NCI-H146 (cell line): ENCODE measurements around the gene HSPB2.
"Not testable (repeated sequence)": the region's sequence is repeated elsewhere in the genome, so short reads cannot be mapped to it uniquely, and the experiment has no call there.

Experiments used
- DNase-seq: peaks from one replicate; lab custom pipeline; 2025; lab: John Stamatoyannopoulos, UW

Gene HSPB2, protein sequence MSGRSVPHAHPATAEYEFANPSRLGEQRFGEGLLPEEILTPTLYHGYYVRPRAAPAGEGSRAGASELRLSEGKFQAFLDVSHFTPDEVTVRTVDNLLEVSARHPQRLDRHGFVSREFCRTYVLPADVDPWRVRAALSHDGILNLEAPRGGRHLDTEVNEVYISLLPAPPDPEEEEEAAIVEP

DNA sequence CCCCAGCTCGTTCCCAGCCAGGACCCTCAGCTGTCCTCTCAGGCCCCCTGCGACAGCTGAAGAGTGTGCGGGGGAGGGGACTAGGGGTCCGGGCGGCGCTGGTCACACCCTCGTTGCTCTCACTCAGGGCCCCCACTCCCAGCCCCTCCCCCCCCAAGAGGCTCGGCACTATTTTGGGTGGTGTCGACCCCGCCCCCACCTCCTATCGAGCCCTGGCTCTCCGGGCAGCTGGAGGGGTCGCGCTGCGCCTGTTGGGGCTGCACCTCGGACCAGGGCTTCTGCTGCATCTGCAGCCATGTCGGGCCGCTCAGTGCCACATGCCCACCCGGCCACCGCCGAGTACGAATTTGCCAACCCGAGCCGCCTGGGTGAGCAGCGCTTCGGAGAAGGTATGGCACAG, at the start of gene HSPB2:
TSS of gene HSPB2 (plus strand) at position 200 of the 400 bp plus-strand sequence. CDS start at position 296, 96 bp downstream.
- DNase-seq, result no peak

GRCh38 chr11:111870113-111870512, 42.4 kb upstream of the HSPB2 start:
- DNase-seq, result no peak

GRCh38 chr11:111870522-111870885, 42.0 kb upstream of the HSPB2 start:
- no peak for DNase-seq

DNA sequence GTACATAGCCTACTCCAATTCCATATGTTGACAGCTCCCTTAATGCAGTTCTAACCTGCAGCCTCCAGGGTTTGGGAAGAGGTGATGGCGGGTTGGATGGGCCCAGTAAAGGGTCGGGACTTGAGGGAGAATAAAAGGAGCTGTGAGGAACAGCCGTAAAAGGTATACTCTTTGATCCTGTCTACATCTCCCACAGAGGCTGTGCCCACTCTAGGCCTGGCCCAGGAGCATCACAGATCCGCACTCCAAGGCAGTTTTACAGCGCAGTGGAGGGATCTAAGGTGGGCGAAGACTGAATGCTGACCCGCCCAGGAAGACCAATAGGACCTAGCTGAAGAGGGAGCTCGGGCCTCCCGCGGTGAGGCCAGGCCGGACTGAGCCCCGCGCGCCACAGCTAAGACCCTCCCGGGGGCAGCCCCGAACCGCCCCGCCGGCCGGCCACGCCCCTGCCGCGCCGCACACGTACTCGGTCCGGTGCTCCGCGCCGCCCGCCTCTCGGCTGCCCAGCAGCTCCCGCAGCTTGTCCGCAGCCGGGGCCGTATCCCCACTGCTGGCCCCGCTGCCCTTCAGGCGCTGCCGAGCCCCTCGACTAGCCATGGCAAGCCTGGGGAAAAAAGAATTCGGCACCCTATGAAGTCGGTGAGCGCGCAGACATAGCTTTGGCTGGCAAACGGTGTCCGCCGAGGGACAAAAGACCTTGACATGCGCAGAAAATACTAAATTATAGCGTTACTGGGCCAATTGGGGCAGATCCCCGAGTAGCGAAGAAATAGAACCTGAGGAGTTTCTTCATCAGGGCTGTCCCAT, 41.4 kb upstream of the HSPB2 start, which contains the start of gene ALG9:
TSS of gene ALG9 (minus strand) at position 696 of the 807 bp plus-strand sequence. CDS start at position 597, 99 bp downstream.
- peak; percentile 83 for DNase-seq

- DNase-seq, result no peak
These were observed 40.8 kb upstream of the HSPB2 start for GRCh38 chr11:111871693-111872161.

DNA sequence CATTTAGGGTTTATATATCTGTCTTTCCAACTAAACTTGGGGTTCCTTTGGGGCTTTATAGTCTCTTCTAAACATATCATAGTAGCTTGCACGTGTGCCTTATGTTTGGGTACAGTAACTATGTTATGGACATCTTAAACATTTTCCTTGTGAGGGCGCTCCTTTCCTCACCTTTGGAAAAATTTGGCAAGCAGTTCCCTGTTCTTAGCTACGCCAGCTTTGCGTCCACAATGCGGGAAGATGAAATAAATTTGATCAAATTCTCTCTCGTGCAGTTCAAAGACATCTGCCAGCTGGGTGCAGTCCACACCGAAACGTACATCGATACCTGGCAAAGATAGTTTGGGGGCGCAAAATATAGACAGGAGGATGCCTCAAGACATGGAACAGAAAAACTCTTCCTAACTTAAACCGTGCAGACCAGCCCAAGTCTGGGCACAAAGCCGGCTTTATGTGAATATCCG, 34.1 kb upstream of the HSPB2 start:
- DNase-seq, result peak; percentile 60

DNA sequence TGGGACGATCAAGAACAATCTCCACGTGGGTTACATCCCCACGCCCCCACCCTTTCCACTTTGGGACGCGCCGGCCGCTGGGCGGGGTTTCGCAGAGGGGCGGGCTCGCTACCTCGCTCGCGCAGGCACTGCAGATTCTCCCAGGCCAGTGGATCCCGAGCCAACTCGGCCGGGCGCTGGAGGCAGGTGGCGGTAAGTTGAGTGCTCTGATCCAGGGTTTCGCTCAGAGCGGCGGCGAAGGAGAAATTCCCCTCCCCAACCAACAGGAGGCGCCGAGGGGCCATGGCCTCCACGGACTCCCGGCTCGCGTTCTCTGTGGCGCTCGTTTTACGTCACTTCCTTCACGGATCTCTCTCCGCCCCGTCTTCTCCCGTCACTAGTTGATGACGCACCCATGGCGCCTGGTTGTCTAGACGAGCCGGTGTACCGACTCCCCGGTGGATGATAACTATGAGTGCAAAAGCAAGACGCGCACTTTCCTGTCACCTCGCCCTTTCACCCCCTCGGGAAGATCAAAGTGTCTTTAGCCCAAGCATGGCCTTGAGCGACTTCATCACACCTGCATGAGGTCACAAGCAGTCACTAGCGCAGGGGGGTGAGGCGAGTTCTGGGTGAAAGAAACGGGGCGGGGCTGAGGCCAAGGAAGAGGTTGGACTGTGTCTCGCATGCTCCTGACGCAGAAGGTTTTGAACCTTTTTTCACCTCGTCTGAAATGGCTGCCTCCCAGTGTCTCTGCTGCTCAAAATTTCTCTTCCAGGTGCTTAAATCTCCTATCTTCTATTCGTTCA, 33.5 kb upstream of the HSPB2 start, which contains the start of the genes CFAP68 and FDXACB1:
TSS of gene CFAP68 (plus strand) at position 693 of the 788 bp plus-strand sequence. CDS start at position 713, 20 bp downstream.
TSS of gene FDXACB1 (minus strand) at position 317 of the 788 bp plus-strand sequence. CDS start at position 284, 33 bp downstream.
- peak; percentile 97 for DNase-seq

- DNase-seq, result no peak
These were observed 32.9 kb upstream of the HSPB2 start for GRCh38 chr11:111879637-111879960.

- DNase-seq, result no peak
These were observed 30.3 kb upstream of the HSPB2 start for GRCh38 chr11:111882202-111882601.

GRCh38 chr11:111885053-111885452, 27.5 kb upstream of the HSPB2 start:
- not testable (repeated sequence) for DNase-seq

DNA sequence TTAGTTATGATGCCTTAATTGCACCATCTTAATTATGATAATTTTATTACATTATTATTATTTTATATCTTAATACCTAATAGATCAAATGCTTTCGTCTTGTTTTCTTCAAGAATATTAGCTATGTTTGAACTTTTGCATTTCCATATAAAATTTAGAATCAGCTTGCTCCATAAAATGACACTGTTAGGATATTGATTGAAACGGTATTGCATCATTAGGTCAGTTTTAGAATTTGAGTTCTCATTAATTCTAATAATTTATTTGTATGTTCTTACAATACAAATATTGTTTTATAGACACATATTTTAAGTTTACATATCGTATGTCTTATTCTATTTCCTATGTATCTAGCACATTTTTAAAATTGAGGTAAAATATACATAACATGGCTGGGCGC, 26.5 kb upstream of the HSPB2 start:
- no peak for DNase-seq

GRCh38 chr11:111886844-111887243, 25.7 kb upstream of the HSPB2 start:
- DNase-seq, result no peak

GRCh38 chr11:111905411-111905810, 7.1 kb upstream of the HSPB2 start:
- no peak for DNase-seq

DNA sequence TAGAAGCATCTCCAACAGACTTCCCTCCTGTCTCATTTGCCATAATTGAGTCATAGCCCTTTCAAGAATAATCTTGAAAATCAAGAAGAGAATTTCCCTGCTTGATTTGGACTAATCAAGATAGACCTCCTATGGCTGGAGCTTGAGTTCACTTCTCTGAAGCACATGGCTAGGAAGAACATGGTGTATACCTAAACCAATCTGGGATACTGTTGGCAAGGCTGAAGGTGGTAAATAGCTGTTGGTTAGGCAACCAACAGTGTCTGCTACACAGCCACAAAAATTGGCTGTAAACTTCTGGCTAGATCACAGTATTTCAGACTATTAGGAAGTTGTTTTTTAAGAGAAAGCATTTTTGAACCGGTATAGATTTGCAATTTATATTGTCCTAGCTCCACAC, 5.9 kb upstream of the HSPB2 start:
- no peak for DNase-seq

DNA sequence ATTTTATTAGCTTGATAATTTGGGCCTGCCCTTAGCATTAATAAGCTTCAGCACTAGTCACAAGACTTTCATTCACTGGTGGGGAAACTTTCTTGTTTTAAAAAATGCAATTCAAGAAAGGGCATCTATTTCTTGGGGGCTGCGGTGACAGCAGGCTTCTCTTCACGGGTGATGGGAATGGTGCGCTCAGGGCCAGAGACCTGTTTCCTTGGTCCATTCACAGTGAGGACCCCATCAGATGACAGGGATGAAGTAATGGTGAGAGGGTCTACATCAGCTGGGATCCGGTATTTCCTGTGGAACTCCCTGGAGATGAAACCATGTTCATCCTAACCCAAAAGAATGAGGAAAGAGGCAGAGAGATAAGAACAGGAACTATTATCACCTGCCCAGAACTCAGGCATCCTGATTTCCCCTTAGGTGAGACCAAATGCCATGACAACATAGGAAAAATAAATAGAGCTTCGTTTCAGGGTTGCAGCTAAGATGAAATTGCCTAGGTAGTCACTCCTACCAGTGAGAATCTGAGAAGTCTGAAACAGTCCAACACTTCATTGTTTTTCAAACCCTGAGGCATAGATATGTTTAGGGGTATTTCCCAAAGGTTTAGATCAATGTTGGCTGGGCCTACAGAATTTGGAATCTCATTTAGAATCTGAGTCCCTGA, 3.8 kb upstream of the HSPB2 start:
- DNase-seq, result no peak

DNA sequence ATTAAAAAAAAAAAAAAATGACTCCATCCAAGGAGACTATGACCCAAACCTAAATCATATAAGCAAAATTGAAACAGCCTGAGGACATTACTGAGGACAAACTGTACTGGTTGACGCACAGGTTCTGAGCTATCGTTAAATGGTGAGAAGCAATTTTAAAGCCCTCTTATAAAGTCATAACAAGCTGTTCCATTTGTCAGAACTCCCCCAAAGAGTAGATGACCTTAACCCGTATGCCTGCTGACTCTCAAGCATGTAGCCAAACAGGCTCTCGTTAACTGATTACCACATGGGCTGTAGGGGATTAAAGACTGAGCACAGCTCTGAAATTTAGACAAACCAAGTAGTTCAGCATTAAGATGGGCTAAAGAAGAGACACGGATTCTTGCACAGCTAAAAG, 3.2 kb upstream of the HSPB2 start:
- no peak for DNase-seq

GRCh38 chr11:111910676-111911562, 1.6 kb upstream of the HSPB2 start:
- no peak for DNase-seq

DNA sequence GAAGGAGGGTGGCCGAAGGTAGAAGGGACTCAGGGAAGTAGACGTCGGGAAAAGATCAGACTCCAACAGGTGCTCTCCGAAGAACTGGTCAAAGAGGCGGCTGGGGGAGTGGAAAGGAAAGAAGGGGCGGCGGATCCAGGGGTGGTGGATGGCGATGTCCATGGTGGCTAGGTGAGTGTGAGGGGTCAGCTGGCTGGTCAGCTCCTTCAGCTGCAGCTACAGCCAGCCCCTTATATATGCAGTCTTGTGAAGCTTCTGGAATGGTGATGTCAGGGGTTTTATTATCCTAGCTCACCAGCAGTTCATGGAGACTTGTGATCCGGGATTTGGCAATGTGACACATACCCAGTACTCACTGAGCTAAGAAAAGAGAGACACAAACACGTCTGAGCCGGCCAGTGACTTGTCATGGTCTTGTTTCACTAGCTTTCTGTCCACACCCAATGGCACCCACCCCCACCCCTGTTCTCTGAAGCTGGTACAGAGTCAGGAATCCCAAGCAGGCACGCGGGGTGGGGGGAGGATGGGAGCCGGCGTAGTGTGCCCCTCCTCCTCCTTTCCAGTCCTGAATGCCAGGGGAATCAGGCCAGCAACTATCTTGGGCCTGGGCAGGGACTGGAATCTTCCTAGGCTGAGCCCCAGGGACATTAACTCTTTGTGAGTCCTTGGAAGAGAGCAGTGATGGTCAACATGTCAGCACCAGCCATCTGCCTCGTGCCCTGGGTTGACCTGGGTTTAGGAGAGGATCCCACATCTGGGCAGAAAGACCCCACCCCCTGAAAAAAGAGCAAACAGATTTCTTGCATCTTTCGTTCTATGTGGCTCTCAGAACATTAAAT, 752 bp upstream of the HSPB2 start, which contains the start of gene CRYAB:
TSS of gene CRYAB (minus strand) at position 208 of the 839 bp plus-strand sequence. CDS start at position 162, 46 bp downstream.
- DNase-seq, result no peak

DNA sequence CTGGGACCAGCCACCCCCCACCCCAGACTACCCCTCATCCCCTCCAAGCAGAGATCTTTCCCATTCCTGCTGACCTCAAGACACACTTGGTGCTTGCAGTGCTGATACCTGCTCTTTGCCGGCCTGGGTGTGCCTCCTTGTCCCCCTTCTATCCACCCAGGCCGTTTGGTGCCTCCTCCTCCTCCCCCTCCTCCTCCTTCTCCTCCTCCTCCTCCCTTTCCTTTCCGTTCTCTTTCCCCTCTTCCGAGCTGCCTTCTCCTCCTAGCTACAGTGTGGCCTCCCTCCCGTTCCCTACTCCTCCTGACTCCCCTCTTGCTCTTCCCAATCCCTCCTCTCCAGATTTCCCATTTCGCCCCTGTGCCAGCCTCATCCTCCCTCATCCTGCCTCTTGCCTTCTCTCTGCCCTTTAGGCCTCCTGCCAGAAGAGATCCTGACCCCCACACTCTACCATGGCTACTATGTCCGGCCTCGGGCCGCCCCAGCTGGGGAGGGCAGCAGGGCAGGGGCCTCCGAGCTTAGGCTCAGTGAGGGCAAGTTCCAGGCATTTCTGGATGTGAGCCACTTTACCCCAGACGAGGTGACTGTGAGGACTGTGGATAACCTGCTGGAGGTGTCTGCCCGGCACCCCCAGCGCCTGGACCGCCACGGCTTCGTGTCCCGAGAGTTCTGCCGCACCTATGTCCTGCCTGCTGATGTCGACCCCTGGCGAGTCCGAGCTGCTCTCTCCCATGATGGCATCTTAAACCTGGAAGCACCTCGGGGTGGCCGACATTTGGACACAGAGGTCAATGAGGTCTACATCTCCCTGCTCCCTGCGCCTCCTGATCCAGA, 712 bp downstream of the HSPB2 start:
- no peak for DNase-seq
